ENCODE measurements around the gene COBLL1.
"Not testable (repeated sequence)": the region's sequence is repeated elsewhere in the genome, so short reads cannot be mapped to it uniquely, and the experiment has no call there.

The COBLL1 gene

DNA sequence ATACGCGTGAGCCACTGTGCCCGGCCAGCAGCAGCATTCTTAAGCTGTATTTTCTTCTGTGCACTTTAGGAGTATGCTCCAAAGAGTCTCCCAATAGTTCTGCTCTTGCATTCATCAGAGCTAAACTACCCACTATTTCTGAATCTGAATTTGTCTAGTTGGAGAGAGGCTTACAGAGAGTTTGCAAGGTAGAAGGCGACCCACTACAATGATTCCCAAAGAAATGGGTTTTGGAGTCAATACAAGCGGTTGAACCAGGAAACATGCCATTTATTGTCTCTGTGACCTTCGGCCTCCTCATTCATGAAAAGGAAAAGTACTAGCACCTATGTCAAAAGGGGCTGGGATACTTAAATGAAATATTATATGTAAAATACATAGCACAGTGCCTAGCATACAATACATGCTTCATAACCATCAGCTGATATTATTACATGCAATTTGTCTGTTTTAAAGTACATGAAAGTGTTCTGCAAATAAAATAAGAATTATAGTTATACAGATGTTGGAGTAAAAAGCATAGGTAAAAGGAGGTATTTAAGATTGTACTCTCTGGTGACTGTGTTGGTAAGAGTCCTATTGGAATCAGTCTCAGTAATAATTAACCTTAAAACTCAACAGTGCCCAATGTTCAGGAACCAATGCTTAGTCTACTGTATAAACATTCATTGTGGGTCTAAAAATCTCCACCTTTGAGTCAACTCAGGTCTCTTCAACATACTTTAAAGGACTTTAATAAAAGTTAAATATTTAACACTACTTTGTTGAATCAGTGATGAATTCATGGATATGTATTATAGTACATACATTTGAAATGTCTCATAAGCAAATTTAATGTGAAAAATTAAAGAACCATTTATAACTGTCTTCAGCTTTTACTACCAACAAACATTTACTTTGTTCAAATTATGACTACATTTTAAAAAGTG lies 130.5 kb downstream of the COBLL1 start:
- DNase-seq: no peak

DNA sequence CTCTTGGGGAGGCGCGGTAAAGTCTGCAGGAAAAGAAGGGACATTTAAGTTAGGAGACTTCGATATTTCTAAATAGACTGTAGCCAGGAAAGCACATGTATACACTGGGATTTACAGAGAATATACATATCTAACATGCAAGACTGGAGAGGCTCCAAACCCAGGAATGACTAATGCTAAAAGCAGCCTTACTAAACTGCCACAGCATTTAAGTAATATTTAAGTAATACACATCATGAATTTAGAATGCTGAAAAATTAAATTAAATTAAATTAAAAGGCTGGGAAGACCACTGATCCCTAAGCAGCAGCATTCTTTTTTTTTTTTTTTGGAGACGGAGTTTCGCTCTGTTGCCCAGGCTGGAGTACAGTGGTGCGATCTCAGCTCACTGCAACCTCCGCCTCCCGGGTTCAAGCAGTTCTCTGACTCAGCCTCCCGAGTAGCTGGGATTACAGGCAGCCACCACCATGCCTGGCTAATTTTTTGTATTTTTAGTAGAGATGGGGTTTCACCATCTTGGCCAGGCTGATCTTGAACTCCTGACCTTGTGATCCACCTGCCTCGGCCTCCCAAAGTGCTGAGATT lies 131.3 kb downstream of the COBLL1 start:
- DNase-seq: not testable (repeated sequence)

DNA sequence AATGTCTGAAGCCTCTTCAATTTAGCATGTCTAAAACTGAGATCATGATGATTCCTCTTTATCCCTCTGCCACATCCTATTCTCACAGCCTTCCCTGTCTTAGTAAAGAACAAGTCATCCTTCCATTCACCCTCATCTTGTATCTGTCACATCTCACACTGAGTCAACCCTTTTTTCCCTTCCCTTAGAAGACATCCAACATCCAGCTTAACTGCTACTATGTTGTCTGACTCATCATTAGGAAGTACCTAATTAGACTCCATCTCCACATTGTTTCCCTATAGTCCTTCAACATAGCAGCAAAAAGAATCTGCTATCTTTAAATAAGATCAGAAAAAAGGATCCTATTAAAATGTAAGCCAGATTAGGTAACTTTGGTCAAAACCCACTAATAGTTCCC lies 135.1 kb downstream of the COBLL1 start:
- no peak for DNase-seq

DNA sequence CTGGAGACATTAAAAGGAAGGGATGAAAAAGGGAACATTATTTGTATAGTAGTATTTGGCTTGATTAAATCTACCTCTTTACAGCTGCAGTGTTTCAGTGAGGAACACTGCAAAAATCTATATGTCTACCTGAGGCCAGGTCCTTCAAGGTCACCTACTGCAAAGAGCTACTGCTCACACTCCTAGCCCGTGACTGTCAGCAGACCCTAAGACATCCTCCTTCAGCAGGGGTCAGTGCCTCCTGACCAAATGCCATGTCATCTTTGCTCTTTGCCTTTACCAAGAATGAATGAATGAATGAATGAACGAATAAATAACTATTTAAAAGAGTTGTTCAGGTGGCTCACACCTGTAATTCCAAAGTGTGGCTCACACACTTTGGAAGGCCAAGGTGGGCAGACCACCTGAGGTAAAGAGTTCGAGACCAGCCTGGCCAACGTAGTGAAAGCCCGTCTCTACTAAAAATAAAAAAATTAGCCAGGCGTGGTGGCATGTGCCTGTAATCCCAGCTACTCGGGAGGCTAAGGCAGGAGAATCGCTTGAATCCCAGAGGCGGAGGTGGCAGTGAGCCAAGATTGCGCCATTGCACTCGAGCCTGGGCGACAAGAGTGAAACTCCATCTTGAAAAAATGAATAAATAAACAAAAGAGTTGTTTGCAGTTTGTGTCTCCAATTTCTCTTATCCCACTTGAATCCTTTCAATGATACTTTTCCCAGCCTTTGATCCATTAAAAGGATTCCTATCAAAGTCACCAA lies 136.0 kb downstream of the COBLL1 start:
- DNase-seq: no peak

DNA sequence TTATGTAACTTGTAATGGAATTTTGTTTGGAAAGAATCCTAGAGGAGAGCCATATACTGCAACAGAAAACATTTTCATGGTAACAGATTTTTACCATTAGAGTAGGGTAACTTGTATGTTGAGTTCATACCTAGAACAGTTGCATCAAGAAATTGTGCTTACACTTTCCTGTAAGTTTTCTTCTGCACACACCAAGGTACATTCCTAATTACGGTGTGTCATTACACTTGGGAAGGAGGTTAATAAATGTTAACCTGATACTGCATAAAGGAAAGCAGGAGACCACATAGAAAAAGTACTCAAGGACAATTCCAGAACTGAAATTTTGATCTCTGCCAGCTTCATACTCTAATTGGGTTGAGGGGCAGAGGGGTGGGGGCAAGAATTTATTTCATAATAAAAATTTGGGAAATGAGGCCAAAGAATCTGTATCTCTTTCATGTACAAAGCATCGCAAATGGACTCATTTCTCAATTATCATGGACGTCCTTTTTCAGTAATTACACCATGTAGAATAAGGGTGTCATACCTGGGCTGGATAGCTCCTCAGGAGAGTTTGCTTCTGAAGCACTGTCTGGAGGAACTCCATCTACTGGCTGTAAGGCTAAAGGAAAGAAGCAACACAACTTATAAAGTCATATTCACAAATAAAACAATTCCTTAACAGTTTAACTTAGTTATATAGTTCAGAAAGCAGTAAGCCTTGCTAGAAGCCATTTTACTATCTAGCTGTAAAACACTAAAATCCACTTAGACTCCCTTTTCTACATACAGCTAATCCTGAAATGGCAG lies 137.5 kb downstream of the COBLL1 start:
- DNase-seq: no peak

DNA sequence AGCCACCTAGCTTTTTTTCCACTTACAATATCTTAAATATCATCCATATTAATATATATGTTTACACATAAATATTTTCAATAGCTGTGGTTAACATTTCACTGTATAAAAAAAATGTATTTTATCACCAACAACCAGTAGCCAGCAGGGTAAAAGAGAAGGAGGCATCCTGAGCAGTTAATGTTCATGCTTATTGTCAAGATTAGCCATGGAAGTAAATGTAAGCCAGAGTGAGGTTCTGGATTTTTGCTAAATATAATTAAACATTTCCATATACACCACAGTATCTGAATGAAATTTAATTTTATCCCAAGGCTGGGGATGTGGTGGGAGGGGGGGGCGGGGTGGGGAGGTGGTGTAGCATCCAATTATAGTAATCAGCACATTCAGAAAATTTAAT lies 140.1 kb downstream of the COBLL1 start:
- no peak for DNase-seq

DNA sequence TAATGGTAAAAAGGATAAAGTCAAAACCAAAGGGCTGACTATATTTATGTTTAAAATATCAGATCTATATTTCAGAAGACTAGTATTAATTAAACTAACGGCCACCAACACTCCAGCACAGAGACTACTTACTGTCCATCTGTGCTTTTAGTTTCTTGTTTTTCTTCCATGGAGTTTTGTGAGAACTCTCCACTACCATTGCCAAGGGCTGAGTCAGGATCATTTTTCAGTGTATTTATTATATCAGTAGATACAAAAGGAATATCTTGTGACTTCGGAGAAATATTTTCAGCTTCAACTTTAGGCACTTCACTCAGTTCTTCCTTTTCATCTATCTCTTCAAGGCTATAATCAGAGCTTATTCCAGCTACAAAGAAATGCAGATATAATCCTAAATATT lies 141.2 kb downstream of the COBLL1 start:
- no peak for DNase-seq

DNA sequence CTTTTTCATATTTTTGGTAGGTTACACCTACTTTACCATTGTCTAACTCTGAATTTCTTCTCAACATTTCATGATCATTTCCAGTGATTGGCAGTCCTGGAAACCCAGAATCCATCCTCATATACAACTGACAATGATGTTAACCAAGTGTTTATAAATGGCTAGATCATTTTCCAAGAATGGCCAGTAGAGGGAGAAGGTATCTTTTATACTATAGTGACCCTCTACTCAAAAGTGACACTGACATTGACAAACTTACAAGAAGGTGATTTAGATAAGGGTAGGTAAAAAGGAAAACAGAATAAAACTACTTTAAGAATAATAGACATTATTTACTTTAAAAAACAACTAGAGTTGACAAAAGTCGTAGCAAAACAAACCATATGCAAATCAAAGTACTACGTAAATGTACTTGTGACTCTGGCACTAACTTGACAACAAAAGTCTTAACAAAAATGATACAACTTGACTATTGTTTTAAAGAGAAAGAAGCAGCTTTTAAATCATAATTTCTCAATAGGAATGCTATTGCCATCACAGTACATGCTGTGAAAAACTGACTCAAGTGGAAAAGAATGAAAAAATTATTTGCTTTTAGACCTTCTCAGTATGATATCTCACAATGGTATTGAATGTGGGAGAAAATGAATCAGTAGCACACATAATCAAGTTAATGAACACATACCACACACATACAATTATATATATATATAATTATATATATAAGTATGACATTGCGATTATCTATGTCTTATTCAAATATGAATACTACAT lies 143.7 kb downstream of the COBLL1 start:
- no peak for DNase-seq

DNA sequence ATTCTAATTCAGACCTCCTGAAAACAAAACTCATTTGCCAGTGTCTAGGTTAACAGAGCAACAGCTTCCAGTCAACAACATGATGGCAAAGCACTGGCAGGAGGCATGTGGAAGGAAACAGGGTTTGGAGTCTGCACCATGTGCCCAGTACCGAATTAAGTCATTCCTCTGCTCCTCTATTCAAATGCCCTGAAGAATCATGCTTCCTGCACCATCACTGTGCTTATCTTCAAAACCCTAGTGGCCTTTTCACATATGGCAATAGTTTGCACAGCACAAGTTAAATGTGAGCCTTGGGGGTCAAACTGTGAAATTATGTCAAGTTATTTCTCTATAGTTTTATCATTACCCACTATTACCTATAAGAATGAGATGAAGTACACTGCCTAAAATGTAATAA lies 145.0 kb downstream of the COBLL1 start:
- no peak for DNase-seq

DNA sequence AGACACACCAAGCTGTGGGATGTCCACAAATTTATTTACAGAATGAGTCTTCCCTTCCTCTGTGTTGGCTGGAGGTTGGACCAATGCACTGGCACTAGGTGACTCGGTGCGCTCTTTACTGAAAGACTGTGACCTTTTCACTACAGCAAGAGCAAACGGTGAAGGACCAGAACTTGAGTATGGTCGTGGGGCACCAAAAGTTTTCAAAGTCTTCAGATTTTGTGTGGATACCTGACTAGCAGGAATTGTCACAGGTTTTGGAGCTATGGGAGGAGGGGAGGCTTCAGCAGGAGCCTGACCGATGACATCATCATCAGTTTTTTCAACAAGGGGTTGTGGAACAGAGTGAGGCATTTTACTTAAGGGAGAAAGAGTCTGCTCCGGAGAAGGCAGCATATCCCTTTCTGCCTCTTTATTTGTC lies 147.3 kb downstream of the COBLL1 start:
- DNase-seq: no peak

DNA sequence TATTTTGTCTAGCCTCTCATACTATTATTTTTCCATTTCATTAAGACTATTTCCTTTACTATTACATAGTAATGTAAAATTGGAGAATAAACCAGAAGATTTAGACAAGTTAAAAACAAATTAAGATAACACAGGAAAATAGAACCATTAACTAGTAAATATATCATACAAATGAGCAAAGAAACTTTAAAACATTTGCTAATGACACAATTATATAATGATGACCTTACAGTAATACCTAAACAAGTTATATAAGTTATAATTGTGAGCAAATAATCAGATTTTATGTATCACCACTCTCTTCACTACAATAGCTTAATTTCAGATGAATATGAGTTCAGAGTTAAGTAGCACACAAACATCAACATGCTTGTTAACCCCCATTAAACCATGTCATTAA lies 147.8 kb downstream of the COBLL1 start:
- DNase-seq: no peak

DNA sequence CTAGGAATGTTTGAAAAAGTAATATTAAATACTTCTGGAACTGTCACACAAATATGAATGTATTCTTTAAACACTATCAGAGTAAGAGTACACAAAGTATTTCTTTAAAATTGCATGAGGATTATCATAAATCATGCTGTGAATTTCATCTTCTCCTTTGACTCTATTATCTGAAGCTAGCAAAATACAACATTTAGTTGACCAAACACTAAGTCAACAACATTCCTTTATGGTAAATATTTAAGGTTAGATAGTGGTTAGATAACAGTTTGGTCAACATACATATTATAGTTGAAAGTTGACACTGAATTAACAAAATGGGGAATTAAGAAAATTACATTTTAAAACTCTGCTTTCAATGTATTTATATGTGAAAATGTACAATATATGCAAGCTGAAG lies 148.2 kb downstream of the COBLL1 start:
- DNase-seq: no peak

DNA sequence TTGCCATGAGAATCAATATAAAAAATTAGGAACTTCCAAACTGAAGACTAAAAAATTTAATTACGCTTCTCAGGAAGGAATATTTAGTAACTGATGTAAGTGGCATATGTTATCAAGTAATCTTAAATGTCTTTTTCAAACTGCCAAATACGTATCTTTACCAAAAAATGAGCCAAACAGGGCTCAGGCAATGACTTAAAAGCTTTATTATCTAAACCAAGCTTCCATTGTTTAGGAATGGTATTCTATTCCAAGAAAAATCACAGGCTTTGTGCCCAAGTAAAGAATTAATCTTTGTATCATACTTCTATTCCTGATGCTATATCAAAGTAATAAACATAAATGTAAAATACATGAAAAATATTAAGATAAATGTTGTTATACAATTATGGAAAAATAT lies 148.7 kb downstream of the COBLL1 start:
- no peak for DNase-seq

DNA sequence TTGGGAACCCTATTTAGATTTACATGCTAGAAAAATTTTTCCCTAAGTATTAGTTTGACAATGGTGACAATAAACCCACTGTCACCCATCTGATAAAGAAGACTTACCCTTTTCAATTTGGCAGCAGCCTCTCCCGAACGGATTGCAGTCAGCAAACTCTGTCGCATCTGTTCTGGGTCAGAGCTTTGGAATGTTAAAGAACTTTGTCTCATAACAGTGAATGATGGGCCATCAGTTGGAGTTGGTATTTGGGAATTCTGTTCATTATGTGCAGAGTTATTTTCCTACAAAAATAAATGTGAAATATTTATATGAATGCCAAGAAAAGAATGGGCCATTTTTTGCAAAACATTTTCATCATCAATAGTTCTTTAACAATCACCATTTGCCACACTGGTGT lies 149.5 kb downstream of the COBLL1 start:
- no peak for DNase-seq

DNA sequence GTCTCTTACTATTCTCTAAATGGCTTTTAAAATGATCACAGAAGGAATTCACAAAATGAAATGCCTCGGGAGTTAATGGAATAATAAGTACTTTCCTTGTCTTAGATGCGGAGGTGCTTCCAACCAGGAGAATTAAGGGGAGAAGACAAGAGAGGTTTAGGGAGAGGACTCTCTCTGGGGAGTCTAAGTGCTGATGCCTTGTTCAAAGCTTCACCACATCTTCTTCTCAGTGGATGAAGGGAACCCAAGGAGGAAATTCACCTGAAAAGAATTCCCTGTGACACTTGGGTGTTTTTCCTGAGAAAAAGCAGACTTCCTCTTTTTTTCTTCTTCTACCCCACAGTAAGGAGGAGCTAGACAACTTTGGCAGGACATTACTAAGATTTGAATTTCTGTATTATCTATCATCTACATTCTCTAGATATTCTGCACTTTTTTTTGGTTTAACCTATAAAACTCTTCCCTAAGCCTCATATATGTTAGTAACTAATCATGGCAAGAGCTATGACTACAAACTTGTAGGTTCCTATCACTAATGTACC lies 150.2 kb downstream of the COBLL1 start:
- no peak for DNase-seq

DNA sequence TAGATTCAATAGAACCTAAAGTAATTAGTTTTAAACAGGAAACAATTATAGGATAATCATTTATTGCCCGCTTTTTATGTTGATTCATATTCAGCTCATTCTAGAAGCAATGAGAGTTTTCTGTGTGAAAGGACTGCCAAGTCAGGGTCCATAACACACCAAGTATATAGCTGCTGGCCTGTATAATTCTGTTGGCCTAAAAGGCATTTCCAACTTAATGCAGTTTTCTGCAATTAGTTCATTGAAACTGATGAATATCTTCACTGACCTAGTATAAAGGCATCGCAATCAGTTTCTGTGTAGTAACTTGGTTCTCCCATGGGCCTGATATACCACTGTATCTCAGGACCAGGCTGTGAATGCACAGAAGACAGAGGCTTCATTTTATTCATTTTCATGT lies 151.3 kb downstream of the COBLL1 start:
- DNase-seq: no peak

DNA sequence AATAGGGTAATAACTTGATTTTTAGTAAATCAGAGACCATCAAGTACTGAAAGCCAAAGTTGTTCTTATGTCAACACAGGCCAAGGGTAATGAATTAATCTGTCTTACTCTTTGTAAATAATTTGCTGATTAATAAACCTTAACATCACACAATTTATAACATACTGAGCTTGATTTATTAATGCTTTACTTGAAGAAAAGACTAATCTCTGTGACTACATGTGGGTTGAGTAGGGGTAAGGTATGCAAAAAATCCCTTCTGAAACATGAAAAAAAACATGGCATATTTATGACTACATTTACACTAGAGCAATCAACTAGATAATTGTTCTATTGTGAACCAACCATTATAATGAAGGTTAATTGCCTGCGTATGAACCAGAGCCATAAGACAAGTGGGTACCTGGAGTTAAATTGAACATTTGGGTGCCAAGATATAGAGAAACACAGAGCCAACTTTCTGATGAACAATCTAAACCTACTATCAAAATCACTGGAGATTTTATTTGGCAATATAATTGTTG lies 152.7 kb downstream of the COBLL1 start:
- DNase-seq: no peak

DNA sequence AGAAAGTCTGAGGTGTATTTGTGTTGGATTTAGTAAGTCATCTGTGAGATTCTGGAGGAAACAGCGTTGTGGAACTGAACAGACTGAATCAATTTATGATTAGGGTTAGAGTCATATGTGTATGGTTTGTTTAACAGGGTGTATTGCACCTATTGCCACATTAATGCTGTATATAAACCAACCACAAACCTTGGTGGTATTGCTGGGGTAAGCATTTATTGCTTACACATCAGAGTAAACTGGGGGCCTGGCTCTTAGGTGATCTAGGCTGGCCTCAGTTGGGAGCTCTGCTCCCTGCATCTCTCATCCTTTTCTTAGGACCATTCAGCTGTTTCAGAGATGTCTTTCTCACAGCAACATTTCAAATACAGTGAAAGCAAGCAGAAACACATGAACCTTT lies 160.6 kb downstream of the COBLL1 start:
- no peak for DNase-seq

DNA sequence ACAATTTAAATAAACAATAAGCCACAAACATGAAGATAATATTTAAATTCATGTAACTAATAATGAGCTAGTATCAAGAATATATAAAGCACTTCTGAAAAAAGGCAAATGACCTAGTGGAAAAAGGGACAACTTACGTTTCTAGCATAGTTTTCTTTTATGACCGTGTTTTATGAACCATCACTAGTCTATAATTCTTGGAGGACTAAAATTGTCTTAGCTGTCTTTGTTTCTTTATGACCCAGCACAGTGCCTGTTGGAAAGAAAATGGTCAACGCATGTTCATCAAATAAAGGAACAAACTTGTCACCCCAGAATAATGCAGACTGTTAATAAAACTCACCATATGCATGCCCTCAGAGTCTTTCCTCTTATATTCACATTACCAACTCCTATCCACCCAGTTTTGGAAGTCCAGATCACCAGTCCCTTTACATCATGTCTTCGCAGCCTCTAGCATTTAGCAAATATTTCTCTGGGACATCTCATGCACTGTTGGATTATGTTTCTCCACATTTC lies 162.9 kb downstream of the COBLL1 start:
- DNase-seq: no peak

DNA sequence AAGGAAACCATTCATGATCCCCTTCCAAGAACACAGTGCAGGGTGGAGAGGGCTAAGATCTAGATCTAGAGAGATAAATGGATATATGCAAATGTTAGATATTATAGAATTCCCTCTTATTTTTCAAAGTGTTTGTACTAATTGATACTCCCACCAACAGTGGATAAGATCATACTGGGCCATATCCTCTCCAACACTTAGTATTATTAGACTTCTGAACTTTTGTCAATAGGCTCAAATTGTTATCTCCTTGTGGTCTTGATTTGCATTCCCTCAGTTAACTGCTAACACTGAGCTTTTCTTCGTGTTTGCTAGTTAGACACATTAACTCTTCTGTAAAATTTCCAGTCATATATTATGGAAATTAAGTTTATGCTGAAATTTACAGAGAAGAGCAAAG lies 163.9 kb downstream of the COBLL1 start:
- no peak for DNase-seq

DNA sequence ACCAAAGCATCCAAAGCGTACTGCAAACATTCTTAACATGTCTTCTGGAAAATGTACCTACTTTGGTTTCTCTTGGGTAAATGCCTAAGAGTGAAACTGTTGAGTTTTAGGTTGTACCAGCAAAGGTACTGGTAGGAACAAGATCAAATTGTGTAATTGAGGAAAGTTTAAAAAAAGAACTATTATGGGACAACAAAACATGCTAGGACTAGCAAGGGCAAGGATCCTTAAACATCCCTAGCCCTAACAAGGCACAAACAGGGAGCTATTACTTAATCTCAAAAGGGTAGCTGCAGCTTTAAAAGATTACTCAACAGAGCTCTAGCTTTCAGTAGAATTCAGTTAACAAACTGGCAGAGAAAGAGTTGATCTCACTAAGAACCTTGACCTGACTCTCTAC lies 164.4 kb downstream of the COBLL1 start:
- no peak for DNase-seq

Data from DMS79 (cell line).